NOMO-1 treated with dmso at 0.1 percent for 144 hours (cell line): Measurements from ENCODE around the gene P2RX4.
"Not testable (repeated sequence)": the region's sequence is repeated elsewhere in the genome, so short reads cannot be mapped to it uniquely, and the experiment has no call there.

Experiments used
- DNase-seq: peaks from one replicate; lab custom pipeline; 2025; ENCODE audit not compliant: unreplicated experiment; lab: John Stamatoyannopoulos, UW

Gene P2RX4

DNA sequence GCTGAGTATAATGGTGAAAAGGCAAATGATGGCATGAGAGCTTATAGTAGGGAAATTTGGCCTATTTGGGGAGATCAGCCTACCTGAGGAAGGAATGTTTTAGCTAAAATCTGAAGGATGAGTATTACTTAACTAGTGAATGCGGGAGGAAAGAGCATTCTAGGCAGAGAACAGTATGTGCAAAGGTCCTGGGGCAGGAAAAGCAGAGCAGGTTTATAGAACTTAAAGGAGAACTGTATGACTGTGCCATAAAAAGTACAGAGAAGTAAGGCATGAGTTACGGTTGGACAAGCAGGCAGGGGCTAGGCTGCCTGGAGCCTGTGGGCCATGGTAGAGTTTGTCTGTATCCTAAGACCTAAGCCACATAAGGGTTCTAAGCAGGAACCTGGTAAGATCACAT, 21.7 kb upstream of the P2RX4 start:
- no peak for DNase-seq

DNA sequence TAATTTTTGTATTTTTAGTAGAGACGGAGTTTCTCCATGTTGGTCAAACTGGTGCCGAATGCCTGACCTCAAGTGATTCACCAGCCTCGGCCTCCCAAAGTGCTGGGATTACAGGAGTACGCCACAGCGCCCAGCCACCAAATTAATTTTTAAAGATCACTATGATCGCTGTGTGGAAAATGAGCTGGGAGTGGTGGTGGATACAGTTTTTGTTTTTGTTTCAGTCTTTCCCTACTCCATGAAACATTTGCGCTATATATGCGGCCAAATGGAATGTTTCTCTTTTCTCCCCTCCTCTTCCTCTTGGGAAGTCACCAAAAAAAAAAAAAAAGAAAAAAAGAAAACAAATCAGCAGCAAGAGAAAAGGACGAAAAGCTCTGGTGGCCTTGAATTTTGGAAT, 20.8 kb upstream of the P2RX4 start:
- no peak for DNase-seq

GRCh38 chr12:121189619-121190155, 20.2 kb upstream of the P2RX4 start:
- DNase-seq = no peak

DNA sequence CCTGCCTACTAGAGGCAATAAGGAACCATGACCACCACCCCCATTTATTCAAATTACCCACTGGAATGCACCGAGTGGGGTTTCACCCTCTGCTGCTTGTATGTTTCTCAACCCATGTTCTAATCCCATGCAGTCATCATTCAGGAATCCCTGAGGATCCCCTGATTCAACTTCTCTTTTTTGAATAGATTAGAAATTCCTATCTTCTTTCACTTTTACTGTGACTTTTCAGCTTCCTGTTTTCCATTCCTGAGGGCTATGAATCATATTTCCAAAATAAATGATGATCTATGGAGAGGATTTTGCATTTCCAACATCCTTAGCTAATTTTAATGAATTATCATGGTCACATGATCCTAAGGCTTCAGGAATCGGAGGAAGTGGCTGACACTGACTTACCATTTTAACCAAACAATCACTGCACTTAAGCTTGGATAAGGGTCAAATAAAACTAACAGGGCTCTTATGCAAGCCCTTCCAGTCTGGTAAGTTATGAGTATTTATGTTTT, 19.4 kb upstream of the P2RX4 start:
- no peak for DNase-seq

GRCh38 chr12:121191151-121191550, 18.8 kb upstream of the P2RX4 start:
- no peak for DNase-seq

GRCh38 chr12:121196902-121197301, 13.0 kb upstream of the P2RX4 start:
- DNase-seq = peak; percentile 83

DNA sequence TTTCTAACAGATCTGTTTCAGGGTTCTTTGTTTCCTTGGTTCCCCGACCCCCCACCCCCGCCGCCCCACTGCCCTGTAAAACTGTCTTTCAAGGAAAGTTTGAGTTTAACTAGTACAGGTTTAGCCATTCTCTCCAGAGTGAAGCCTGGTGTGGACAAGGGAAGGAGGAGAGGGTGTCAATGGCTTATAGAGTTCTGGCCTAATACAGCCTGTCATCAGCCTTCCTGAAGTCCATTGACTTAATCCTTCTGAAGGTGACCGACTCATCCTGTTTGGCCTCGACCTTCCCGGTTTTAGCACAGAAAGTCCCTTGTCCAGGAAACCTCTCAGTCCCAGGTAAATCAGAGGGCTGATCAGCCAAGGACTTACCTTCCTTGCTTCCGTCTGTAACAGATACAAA, 11.0 kb upstream of the P2RX4 start:
- no peak for DNase-seq

DNA sequence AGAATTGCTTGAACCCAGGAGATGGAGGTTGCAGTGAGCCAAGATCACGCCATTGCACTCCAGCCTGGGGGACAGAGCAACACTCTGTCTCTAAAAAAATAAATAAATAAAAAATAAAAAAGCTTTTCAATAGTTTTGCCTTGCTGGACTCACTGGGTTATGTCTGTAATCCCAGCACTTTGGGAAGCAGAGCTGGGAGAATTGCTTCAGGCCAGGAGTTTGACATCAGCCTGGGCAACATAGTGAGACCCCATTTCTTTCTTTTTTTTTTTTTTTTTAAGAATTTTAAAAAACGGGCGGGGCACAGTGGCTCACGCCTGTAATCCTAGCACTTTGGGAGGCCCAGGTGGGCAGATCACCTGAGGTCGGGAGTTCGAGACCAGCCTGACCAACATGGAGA, 8.8 kb upstream of the P2RX4 start:
- not testable (repeated sequence) for DNase-seq

GRCh38 chr12:121202407-121203355, 7.2 kb upstream of the P2RX4 start:
- DNase-seq = no peak

DNA sequence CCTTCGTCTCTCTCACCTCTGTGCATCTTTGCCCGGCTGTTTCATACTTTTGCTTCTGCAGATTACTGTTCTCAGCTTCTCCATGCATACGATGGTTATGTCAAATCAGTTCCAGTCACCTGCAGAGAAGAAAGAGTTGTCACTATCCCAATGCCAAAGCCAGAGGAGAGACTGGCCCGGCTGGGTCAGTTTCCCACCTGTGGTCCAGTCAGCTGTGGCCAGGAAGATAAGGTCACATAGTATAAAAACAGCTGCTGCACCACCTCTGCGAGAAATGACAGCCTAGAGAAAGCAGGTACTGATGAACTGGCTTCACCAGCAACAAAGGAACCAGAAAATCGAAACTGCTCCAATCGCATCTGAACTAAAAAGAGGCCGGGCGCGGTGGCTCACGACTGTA, 6.4 kb upstream of the P2RX4 start:
- no peak for DNase-seq

DNA sequence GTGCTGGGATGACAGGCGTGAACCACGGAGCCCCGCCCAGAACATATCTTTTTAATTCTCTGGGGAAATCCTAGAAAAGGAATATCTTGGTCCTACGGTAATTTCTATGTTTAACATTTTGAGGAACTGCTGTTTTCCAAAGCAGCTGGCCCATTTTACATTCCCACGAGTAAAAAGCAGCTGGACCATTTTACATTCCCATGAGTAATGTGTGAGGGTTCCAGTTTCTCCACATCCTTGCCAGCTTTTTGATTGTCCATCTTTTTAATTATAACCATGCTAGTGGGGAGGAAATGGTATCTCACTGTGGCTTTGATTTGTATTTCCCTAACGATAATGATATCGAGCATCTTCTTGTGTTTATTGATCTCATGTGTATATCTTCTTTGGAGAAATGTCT, 4.4 kb upstream of the P2RX4 start:
- no peak for DNase-seq

DNA sequence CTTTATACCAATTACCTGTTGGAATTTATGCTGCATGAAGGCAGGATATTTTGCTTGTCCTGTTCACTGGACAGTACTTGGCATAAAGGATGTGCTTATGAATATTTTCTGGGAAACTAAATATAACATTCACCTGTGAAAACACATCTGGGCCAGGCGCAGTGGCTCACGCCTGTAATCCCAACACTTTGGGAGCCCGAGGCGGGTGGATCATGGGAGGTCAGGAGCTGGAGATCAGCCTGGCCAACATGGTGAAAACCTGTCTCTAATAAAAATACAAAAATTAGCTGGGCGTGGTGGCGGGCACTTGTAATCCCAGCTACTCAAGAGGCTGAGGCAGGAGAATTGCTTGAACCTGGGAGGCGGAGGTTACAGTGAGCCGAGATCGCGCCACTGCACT, 1.4 kb upstream of the P2RX4 start:
- DNase-seq = not testable (repeated sequence)

DNA sequence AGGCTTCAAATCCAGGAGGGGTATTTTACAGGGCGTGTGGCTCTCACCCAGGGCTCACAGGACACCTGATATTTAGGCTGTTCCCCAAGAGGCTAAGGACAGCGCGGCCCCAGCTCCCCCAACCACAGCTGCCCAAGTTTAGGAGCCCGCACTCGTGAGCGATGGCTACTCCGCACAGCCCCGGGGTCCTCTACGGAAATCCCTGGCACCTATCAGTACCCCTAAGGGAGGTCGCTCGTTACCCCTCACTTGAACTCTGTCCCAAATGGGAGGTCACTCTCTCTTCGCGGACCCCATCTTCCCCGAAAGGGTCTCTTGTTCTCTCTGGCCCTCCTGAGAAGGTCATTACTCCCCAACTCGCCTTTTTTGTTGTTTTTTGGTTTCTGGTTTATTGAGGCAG, 708 bp upstream of the P2RX4 start:
- DNase-seq = no peak

- DNase-seq = no peak
Measured at GRCh38 chr12:121212875-121213274, 2.9 kb downstream of the P2RX4 start.

DNA sequence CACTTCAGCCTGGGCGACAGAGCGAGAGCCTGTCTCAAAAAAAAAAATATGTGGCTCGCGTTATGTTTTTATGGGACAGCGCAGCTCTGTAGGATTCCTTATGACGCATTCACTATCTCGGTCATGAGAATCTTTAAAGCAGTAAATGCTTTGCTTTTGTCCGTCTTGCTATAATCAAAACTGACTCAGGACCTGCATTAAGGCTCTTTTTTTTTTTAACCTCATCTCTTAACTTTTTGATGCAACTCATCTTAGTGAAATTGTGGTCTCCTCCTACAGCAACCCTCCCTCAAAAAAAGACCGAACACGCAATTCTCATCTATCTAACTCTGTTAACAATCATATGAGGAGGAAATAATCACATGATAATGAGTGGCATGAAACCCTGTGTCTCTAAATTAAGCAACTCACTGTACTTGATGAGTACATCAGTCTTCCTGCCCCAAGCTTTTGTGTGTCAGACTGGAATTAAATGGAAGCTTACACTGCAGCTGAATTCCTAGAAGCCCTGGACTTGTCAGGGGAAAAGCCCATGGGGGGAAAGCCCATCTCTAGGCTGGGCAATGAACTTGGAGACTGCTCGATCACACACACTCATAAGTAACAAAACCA, 4.3 kb downstream of the P2RX4 start:
- DNase-seq = peak; percentile 47

- DNase-seq = peak; percentile 76
Measured at GRCh38 chr12:121214855-121215745, 5.2 kb downstream of the P2RX4 start.

DNA sequence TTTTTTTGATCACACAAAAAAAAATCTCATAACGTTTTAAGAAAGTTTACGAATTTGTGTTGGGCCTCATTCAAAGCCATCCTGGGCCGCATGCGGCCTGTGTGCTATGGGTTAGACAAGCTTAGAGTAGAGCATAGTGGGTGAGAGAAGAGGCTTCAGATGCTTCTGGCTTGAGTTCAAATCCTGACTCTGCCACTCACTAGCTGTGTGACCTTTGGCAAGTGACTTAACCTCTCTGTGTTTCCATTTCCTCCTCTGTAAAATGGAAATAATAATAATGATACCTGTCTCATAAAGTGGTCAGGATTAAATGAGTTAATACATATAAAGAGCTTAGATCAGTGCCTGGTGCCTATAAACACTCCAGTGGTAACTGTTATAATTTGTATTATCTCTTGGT, 6.2 kb downstream of the P2RX4 start:
- no peak for DNase-seq

- DNase-seq = no peak
Measured at GRCh38 chr12:121217063-121217462, 7.1 kb downstream of the P2RX4 start.

DNA sequence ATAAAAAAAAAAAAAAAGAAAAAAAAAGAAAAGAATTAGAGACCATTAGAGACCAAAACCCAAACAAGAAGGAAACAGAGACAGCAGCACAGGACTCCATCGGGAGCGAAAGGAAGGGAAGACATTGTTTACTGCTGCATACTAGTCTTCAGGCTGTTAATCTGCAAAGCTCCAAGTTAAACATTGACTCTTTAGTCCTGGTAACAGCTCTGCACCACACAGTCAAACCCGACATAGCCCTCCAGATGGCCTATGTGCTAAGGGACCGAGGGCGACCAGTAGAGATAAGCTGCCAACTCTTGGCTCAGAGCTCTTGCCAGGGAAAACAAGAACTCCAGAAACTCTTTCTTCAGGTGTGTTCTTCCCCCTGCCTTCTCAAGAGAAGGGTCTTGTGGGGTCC, 7.8 kb downstream of the P2RX4 start:
- DNase-seq = no peak

DNA sequence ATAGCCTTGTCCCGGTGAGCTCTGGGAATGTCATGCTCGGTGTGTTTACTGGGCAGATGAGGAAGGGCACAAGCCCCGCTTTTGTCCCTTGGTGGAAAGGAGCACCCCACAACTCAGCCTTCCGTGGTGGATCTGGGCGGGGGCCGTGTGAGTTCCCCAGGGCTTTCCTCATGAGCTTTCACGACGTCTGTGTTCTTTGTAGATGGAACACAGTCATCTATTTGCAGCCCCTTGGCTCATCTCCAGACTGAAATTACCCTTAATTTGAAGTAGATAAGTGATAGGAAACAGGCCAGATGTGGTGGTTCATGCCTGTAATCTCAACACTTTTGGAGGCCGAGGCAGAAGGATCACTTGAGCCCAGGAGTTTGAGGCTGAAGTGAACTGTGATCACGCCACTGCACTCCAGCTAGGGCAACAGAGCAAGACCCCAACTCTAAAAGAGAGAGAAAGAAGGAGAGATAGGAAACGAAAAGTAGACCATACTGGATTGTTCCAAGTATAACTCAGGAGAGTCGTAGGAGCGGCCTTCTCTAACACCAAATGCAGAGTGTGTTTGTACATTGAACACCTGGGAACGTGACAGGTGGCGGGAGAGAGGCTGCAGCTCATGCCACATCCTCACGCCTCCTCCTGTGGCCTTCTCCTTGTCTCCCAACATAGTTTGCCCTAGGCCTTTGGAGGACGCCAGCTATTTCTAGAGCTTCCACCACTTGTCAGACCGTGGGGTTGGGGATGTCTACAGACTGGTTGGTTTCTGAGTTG, 8.8 kb downstream of the P2RX4 start:
- no peak for DNase-seq
